Neural cell (in vitro differentiated cells): Measurements from ENCODE around the gene LRRC8D. TPM values are rescaled to one million over a fixed set of nuclear protein-coding genes. Genes with fewer than 3 reads are reported as not detected.

Experiments used
- H2AFZ ChIP-seq: fragments of 200-600, 300-800 bp; sonication (generic), shearing (Covaris generic); 2 replicates; pipeline ENCODE4 v1.6.0; 2014; ENCODE audit warnings: low read depth, mild to moderate bottlenecking, antibody characterized with exemption, low read length, moderate library complexity
- H3F3A ChIP-seq: fragments of 200-600 bp; shearing (Covaris generic); 2 replicates; pipeline ENCODE4 v1.6.1; 2016; ENCODE audit warnings: mild to moderate bottlenecking, moderate library complexity, mixed read lengths, antibody characterized with exemption, low read length; ENCODE audit not compliant: insufficient read depth, poor library complexity, severe bottlenecking
- H3K27ac ChIP-seq: fragments of 200-600, 300-800 bp; sonication (generic), shearing (Covaris generic); 2 replicates; pipeline ENCODE4 v1.5.1; 2014; ENCODE audit warnings: mild to moderate bottlenecking, low read length, moderate library complexity
- H3K27me3 ChIP-seq: fragments of 300-800, 200-600 bp; sonication (generic), shearing (Covaris generic); 2 replicates; pipeline ENCODE4 v1.6.0; 2014; ENCODE audit warnings: mild to moderate bottlenecking, low read depth, low read length, moderate library complexity; ENCODE audit not compliant: insufficient read depth
- H3K36me3 ChIP-seq: fragments of 300-800, 200-600 bp; sonication (generic), shearing (Covaris generic); 2 replicates; pipeline ENCODE4 v1.5.1; 2014; ENCODE audit warnings: mild to moderate bottlenecking, antibody characterized with exemption, low read length, moderate library complexity; ENCODE audit not compliant: insufficient read depth
- H3K4me2 ChIP-seq: fragments of 300-800, 200-600 bp; sonication (generic), shearing (Covaris generic); 2 replicates; pipeline ENCODE4 v1.6.0; 2014; ENCODE audit warnings: mild to moderate bottlenecking, low read length
- H3K4me3 ChIP-seq: fragments of 300-800, 200-600 bp; sonication (generic), shearing (Covaris generic); 2 replicates; pipeline ENCODE4 v1.5.1; 2014; ENCODE audit warnings: mild to moderate bottlenecking, low read length, moderate library complexity
- H3K79me2 ChIP-seq: fragments of 200-600 bp; shearing (Covaris generic); replicated peaks from 2 replicates; pipeline ENCODE4 v1.6.0; 2014; ENCODE audit warnings: mild to moderate bottlenecking, low read length, moderate library complexity; ENCODE audit not compliant: insufficient read depth
- H3K9ac ChIP-seq: fragments of 300-800, 200-600 bp; sonication (generic), shearing (Covaris generic); 2 replicates; pipeline ENCODE4 v1.6.1; 2016; ENCODE audit warnings: mild to moderate bottlenecking, low read length, mixed read lengths
- H3K9me2 ChIP-seq: fragments of 200-600 bp; shearing (Covaris generic); 2 replicates; pipeline ENCODE4 v1.6.1; 2016; ENCODE audit warnings: mild to moderate bottlenecking, low read length, mixed read lengths; ENCODE audit not compliant: insufficient read depth
- H3K9me3 ChIP-seq: fragments of 200-600, 300-800 bp; sonication (generic), shearing (Covaris generic); 2 replicates; pipeline ENCODE4 v1.6.1; 2016; ENCODE audit warnings: mild to moderate bottlenecking, mixed run types, low read length, moderate library complexity, mixed read lengths
- H4K20me1 ChIP-seq: fragments of 200-600 bp; shearing (Covaris generic); 2 replicates; pipeline ENCODE4 v1.6.1; 2016; ENCODE audit warnings: mild to moderate bottlenecking, mixed run types; ENCODE audit not compliant: insufficient read depth
- CTCF ChIP-seq: fragments of 450-650 bp; IDR thresholded peaks from 2 replicates; pipeline ENCODE4 v1.5.1; 2014; ENCODE audit warnings: antibody characterized with exemption, mild to moderate bottlenecking, moderate library complexity; ENCODE audit not compliant: poor library complexity, severe bottlenecking
- EP300 ChIP-seq: fragments of 450-650 bp; conservative IDR thresholded peaks from 2 replicates; pipeline ENCODE4 v1.6.1; 2014; ENCODE audit warnings: antibody characterized with exemption, mild to moderate bottlenecking, moderate library complexity; ENCODE audit not compliant: poor library complexity, severe bottlenecking
- EZH2 ChIP-seq: fragments of 200-600, 300-800 bp; shearing (Covaris generic), sonication (generic); IDR thresholded peaks from 2 replicates; pipeline ENCODE4 v1.6.1; 2014; ENCODE audit warnings: antibody characterized with exemption, low read length, borderline replicate concordance, mild to moderate bottlenecking; ENCODE audit not compliant: insufficient read depth, poor library complexity, severe bottlenecking
- MXI1 ChIP-seq: fragments of 450-650 bp; conservative IDR thresholded peaks from 2 replicates; pipeline ENCODE4 v1.6.1; 2014; ENCODE audit warnings: antibody characterized with exemption, mild to moderate bottlenecking; ENCODE audit not compliant: poor library complexity, severe bottlenecking
- POLR2AphosphoS5 ChIP-seq: IDR thresholded peaks from 2 replicates; pipeline ENCODE4 v1.6.1; 2012
- RAD21 ChIP-seq: fragments of 450-650 bp; conservative IDR thresholded peaks from 2 replicates; pipeline ENCODE4 v1.6.1; 2014; ENCODE audit warnings: antibody characterized with exemption, mild to moderate bottlenecking, moderate library complexity
- SMC3 ChIP-seq: fragments of 450-650 bp; conservative IDR thresholded peaks from 2 replicates; pipeline ENCODE4 v1.6.1; 2014; ENCODE audit warnings: antibody characterized with exemption, mild to moderate bottlenecking, moderate library complexity; ENCODE audit not compliant: poor library complexity
- TAF1 ChIP-seq: IDR thresholded peaks from 2 replicates; pipeline ENCODE4 v1.6.1; 2012; ENCODE audit warnings: low read depth
- polyA plus RNA-seq: library from polyadenylated mRNA; depleted of rRNA; stranded (reverse); fragments of >200 nt; gene quantifications from 2 replicates; pipeline ENCODE4 v1.2.3, GENCODE V29; 2014
- TF ChIP-seq, protein P1 (sequence below): IDR thresholded peaks from 2 replicates; pipeline ENCODE4 v1.6.1; 2012; ENCODE audit warnings: borderline replicate concordance

Gene LRRC8D
- polyA plus RNA-seq, 1 donor from 2014 or later: 43.7 TPM

DNA sequence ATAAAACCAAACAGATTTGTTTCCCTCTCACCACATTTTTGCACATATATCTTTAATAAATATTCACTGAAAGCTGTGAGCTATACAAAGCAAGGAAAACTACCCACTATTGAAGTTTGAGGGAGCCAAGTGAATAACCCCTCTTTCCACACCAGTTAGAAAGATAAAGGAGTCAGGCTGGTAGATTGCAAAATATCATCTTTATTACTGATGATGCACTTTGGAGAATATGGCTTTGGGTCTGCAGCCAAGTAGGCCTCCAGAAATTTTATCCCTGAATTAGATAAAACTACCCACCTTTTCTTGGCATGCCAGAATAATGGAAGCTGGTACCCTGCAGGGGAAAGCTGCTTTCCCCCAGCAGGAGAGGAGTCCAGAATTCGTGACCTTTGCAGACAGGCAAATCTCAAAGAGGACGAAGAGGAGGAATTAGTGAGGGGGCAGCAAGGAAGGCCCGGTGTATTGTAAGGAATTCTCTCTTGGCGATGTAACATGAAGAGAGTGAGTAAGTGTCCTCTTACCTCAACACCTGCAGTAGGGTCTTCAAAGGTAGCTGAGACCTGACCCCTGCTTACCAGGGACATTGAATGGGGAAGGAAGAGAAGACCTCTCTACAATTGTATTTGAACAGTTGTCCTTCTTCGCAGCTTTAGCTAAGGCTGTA lies 84.7 kb downstream of the LRRC8D start:
- Histone ChIP-seq H3K9me2 (no peaks in the 10 kb centered on the region), H3K4me2 (no peak overlapping the region), H3F3A (no peaks in the 10 kb centered on the region), H3K9ac (no peak overlapping the region), H3K79me2 (peaks cover 4% of the 10 kb centered on the region), H4K20me1 (peaks cover 7% of the 10 kb centered on the region), H3K36me3 (no peaks in the 10 kb centered on the region), H3K27me3 (no peaks in the 10 kb centered on the region), H2AFZ (no peak overlapping the region), H3K9me3 (no peaks in the 10 kb centered on the region), H3K27ac (no peak overlapping the region), H3K4me3 (no peak overlapping the region)
- TF ChIP-seq MXI1 (no peak), CTCF (no peak), EP300 (no peak)
- TF ChIP-seq, protein P1, sequence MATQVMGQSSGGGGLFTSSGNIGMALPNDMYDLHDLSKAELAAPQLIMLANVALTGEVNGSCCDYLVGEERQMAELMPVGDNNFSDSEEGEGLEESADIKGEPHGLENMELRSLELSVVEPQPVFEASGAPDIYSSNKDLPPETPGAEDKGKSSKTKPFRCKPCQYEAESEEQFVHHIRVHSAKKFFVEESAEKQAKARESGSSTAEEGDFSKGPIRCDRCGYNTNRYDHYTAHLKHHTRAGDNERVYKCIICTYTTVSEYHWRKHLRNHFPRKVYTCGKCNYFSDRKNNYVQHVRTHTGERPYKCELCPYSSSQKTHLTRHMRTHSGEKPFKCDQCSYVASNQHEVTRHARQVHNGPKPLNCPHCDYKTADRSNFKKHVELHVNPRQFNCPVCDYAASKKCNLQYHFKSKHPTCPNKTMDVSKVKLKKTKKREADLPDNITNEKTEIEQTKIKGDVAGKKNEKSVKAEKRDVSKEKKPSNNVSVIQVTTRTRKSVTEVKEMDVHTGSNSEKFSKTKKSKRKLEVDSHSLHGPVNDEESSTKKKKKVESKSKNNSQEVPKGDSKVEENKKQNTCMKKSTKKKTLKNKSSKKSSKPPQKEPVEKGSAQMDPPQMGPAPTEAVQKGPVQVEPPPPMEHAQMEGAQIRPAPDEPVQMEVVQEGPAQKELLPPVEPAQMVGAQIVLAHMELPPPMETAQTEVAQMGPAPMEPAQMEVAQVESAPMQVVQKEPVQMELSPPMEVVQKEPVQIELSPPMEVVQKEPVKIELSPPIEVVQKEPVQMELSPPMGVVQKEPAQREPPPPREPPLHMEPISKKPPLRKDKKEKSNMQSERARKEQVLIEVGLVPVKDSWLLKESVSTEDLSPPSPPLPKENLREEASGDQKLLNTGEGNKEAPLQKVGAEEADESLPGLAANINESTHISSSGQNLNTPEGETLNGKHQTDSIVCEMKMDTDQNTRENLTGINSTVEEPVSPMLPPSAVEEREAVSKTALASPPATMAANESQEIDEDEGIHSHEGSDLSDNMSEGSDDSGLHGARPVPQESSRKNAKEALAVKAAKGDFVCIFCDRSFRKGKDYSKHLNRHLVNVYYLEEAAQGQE: no peak

DNA sequence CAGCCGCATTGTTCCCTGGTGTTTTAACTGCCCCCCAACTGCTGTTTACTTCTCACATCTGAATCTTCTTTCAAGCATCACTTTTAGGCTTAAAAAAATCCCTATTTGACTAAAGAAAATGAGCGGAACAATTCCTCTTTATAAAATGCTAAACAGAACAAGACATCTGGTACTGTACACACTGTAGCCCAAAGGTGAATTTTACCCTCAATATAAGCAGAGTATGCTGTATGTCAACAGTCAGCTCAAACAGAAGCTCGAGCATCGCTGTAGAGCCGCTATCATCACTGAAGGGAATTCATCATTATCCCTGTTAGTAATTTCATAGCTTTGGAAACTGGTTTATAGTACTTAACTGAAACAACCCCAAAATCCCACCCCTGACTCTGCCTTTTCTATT lies 85.3 kb downstream of the LRRC8D start:
- Histone ChIP-seq H3K9me2 (no peaks in the 10 kb centered on the region), H3K9ac (no peak overlapping the region), H3K9me3 (no peaks in the 10 kb centered on the region), H3K27ac (no peak overlapping the region), H2AFZ (no peak overlapping the region), H3K79me2 (peaks cover 4% of the 10 kb centered on the region), H3K36me3 (no peaks in the 10 kb centered on the region), H3F3A (no peaks in the 10 kb centered on the region), H3K27me3 (no peaks in the 10 kb centered on the region), H4K20me1 (peaks cover 7% of the 10 kb centered on the region), H3K4me2 (no peak overlapping the region), H3K4me3 (no peak overlapping the region)
- TF ChIP-seq EZH2: no peak
- no peak for TF ChIP-seq TAF1
- no peak for TF ChIP-seq POLR2AphosphoS5
- TF ChIP-seq, protein P1: no peak
- no peak for TF ChIP-seq SMC3
- no peak for TF ChIP-seq CTCF
- TF ChIP-seq MXI1: no peak
- TF ChIP-seq RAD21: no peak
- no peak for TF ChIP-seq EP300
